ENCODE measurements around the gene IFNL4.
"Not testable (repeated sequence)": the region's sequence is repeated elsewhere in the genome, so short reads cannot be mapped to it uniquely, and the experiment has no call there.

IFNL4 gene

DNA sequence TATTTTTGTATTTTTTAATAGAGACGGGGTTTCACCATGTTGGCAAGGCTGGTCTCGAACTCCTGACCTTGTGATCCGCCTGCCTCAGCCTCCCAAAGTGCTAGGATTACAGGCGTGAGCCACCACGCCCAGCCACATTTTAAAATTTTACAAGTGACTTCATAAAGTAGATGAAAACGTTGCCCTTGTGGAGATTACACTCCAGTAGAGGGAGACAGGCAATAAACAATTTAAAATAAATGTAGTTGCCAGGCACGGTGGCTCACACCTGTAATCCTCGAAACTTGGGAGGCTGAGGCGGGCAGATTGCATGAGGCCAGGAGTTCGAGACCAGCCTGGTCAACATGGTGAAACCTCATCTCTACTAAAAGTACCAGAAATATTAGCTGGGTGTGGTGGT lies 29.5 kb downstream of the IFNL4 start:
- DNase-seq (ENCODE audit: low spot score), result not testable (repeated sequence)

DNA sequence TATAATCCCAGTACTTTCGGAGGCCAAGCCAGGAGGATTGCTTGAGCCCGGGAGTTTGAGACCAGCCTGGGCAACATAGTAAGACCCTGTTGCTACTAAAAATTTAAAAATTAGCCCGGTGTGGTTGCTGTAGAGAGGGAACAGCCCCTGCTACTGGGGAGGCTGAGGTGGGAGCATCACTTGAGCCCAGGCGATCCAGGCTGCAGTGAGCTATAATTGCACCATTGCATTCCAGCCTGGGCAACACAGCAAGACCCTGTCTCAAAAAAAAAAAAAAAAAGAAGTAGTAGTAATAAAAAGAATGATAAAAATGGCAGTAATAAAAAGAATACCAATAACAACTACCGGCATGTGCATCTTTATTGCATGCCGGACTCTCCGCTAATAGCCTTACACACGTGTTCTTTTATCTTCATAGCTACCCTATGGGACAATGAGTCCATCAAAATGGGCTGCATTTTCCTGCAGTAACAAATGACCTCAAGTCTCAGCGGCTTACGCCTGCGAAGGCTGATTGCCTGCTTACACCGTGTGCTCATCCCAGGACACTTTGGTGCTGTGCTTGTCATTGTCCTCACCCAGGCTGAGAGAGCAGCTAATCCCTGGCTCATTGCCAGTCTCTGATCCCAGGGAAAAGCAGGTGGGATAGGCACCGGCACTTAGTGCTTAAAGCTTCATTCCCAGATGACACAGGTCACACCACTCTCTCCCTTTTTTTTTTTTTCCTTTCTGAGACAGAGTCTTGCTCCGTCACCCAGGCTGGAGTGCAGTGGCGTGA lies 30.2 kb downstream of the IFNL4 start:
- no peak for DNase-seq (ENCODE audit: low spot score)

DNA sequence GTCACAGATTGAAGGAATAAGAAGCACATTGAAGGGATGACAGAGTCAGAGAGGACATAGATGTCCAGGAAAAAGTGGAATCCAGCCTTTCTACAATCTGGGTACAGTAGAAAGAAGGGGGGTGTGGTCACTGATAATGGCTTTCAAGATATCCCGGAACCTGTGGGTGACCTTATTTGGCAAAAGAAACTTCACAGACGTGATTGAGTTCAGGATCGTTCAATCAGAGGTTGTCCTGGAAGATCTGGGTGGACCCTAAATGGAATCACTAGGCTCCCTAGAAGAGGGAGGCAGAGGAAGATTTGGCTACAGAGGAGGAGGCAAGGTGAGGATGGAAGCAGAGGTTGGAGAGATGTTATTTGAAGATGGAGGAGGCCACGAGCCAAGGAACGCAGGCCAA lies 31.6 kb downstream of the IFNL4 start:
- no peak for DNase-seq (ENCODE audit: low spot score)

DNA sequence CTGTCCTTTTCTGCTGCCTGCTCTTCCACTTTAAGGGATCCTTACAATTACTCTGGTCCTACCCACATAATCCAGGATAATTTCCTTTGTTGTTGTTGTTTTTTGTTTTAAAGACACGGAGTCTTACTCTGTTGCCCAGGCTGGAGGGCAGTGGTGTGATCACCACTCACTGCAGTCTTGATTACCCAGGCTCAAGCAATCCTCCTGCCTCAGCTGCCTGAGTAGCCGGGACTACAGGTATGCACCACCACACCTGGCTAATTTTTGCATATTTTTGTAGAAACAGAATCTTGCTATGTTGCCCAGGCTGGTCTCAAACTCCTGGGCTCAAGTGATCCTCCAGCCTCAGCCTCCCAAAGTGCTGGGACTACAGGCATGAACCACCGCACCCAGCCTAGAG lies 33.3 kb downstream of the IFNL4 start:
- DNase-seq (ENCODE audit: low spot score), result not testable (repeated sequence)

GRCh38 chr19:39212375-39212742 lies 36.3 kb downstream of the IFNL4 start:
- DNase-seq (ENCODE audit: low spot score), result no peak

DNA sequence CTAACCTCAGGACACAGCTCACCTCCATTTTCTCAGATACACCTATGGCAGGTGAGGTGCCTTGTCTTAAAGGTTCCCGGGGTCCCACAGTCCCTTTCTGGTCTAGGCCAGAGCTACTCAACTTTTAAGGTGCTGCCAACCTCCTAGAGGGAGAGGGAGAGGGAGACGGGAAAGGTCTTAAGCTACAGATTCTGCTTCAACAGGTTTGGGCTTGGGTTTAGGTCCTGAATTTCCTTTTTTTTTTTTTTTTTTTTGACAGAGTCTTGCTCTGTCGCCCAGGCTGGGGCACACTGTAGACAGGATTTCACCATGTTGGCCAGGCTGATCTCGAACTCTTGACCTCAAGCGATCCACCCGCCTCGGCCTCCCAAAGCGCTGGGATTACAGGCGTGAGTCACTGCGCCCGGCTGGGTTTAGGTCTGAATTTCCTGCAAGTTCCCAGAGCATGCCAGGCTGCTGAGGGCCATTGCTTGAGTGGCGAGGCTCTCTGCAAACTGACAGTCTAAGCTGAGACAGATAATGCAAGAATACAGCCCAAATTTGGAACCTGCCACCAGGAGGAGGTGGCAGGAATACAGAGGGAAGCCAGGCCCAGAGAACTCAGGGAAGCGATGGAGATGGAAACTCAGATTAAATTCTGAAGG lies 36.8 kb downstream of the IFNL4 start:
- no peak for DNase-seq (ENCODE audit: low spot score)

DNA sequence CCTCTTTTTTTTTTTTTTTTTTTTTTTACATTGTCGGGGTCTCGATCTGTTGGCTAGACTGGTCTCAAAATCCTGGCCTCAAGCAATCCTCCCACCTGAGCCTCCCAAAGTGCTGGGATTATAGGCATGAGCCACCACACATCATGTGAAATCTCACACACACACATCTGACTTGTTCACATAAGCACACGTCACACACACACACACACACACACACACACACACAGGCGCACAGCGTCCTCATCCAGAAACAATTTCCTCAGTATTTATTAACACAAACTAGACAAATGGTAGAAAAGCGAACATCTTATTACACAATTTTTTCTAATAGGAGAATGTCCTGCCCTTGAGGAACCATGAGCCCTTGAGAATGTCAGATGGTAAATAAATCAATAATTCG lies 39.5 kb downstream of the IFNL4 start:
- no peak for DNase-seq (ENCODE audit: low spot score)

DNA sequence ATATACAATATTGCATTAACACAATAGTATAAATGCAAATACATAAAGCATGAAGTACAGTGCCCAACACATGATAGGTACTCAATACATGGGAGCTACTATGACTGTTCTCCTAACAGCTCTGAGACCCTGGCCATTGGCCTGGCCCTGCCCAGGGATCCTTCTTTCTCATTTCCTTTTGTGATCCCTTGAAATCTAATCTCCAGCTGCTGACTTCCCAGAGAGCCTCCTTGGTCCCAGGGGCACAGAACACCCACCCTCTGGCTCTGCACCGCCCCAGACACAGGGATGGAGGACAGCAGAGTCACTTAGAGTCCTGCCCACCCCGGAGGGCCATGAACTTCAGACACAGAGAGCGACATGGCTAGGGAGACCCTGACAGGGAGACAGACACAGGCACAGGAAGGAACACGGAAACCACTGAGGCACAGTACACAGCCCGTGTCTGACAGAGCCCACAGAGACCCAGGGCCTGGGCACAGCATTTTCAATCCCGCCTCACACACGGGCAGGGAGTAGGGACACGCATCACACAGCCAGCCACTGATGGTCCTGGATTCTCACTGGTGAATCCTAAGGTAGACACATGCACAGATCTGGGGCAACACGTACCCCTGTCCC lies 40.4 kb downstream of the IFNL4 start:
- DNase-seq (ENCODE audit: low spot score), result no peak

- no peak for DNase-seq (ENCODE audit: low spot score)
These were observed 41.3 kb downstream of the IFNL4 start for GRCh38 chr19:39207293-39207836.

DNA sequence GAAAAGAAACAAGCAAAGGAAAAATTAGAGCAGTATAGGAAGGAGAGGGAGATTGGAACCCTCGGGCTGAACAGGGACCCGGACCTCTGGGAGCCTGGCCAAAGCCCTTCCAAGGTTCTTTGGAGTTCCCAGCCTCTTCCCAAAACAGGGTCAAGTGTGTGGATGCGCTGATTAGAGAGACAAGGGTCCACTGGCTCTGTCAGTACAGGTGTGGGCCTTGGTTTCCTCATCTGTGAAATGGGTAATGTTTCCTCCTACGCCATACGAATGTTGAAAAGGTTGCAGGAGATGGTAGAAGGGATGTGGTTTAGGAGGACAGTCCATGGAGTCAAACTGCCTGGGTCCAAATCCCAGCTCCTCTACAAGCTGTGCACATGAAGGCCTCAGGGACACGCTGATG lies 42.5 kb downstream of the IFNL4 start:
- no peak for DNase-seq (ENCODE audit: low spot score)

GRCh38 chr19:39205449-39205764 lies 43.2 kb downstream of the IFNL4 start:
- DNase-seq (ENCODE audit: low spot score), result no peak

DNA sequence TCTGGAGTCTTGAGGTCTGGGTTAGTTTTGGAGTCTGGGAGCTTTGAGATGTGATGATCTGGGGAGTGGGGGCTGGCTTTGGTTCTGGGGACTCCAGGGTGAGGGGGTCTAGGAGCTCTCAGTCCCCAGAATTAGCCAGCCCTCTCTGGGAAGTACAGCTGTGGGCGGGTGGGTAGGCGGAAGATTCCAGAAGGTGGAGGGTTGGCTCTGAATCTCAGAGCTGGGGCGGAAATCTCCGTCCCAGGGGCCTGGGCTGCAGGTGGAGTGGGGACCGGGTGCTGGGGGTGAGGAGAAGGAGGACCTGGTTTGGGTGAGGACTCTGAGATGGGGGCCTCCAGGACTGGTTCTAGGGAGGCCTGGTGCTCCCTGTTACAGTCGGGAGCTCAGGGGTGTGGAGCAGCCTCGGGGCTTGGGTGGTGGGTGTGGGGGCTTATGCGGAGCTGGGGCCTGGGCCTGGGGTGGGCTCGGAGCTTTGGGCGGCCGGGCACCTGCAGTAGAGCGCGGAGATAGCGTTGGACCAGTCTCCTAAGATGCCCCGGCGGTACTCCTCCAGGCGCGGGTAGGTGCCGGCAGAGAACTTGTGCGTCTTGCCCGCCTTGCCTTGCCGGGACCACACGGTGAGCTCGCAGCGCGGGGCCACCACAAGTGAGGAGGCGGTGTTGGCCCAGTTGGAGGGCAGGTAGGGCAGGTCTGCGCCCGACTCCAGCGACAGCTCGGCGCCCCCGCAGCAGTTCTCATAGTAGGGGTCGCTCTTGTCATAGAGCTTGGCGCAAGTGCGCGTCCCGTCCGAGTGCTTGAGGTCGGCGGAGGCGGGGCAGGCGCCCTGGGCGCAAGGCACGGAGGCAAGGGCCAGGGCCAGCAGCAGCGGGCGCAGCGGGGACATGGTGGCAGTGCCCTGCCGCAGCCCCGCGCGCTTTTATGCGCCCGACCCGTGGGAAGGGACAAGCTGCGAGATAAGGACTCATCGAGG lies 45.0 kb downstream of the IFNL4 start, which contains the start of gene SYCN:
Gene SYCN (minus strand): TSS at position 892 of the 970 bp plus-strand sequence. CDS start 9 bp downstream, at position 883.
- no peak for DNase-seq (ENCODE audit: low spot score)

DNA sequence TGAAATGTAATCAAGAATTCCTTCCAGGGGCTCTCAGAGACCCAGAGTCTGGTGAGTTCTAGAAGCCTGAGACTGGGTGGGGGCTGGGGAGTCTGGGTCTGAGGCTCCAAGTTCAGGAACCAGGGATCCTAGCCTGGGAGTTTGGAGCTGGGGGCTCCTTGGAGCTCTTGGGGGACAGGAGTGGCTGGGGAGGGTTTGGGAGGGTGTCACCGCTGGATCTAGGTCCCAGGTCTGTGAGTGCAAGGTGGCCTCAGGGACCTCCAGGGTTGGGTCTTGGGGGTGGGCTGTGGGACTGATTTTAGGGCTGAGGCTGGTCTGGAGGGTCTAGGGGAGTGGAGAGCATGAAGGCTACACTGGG lies 45.7 kb downstream of the IFNL4 start:
- DNase-seq (ENCODE audit: low spot score), result no peak

- no peak for DNase-seq (ENCODE audit: low spot score)
These were observed 47.9 kb downstream of the IFNL4 start for GRCh38 chr19:39200803-39201115.

GRCh38 chr19:39200066-39200802 lies 48.4 kb downstream of the IFNL4 start:
- no peak for DNase-seq (ENCODE audit: low spot score)

DNA sequence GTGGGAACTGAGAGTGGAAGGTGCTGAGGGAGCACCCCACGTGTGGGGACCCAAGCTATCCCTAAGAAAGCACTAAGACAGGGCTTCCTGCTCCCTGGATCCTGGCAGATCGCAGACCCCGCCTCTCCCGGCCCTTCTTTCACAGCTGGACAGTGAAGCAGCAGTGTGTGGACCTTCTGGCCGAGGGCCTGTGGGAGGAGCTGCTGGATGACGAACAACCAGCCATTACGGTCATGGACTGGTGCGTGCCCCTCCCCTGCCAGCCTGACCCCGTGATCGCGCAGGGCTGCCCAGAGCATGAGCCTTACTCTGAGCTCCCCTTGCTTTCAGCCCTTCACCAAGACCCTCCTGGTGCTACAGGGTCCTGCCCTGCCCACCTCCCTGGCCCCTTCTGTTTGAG lies 49.6 kb downstream of the IFNL4 start:
- peak; percentile 75 for DNase-seq (ENCODE audit: low spot score)

- no peak for DNase-seq (ENCODE audit: low spot score)
These were observed 50.8 kb downstream of the IFNL4 start for GRCh38 chr19:39197808-39198207.

- DNase-seq (ENCODE audit: low spot score), result no peak
These were observed 51.6 kb downstream of the IFNL4 start, which contains the start of gene NCCRP1 for GRCh38 chr19:39196860-39197562. Gene NCCRP1 (plus strand): TSS chr19:39196964. CDS start chr19:39196983, 19 bp downstream.

DNA sequence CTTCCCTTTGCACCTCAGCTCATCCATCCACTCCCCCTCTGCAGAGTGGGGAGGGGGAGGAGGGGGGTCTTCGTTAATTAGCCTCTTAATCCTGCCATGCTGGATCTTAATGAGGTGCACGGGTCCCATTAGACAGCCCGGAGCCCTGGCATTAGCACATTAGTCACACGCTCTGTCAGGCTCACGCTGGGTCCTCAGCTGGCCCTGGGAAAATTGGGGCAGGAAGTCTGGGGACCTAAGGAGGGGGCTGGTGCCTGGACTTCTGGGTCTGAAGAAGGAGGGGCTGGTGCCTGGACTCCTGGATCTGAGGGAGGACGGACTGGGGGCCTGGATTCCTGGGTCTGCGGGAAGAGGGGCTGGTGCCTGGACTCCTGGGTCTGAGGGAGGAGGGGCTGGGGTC lies 52.3 kb downstream of the IFNL4 start:
- DNase-seq (ENCODE audit: low spot score), result no peak

Measured in globus pallidus (tissue), 1 donor.